Activated CD4-positive, alpha-beta T cell treated with anti-CD3 and anti-CD28 coated beads for 24 hours (primary cell): ENCODE measurements around the gene USP37.
"Not testable (repeated sequence)": the region's sequence is repeated elsewhere in the genome, so short reads cannot be mapped to it uniquely, and the experiment has no call there.

Experiments used
- DNase-seq, 2 donors: peaks; one replicate each; pipeline ENCODE4 v3.0.0-alpha.2; 2020; ENCODE audit warnings: low read depth in 2 of 2

The USP37 gene

GRCh38 chr2:218568190-218569037, at the start of gene USP37, which contains the start of gene CNOT9:
USP37 (minus strand) TSS chr2:218568351; CDS start chr2:218558653, 9,698 bp downstream.
CNOT9 (plus strand) TSS chr2:218568839; CDS start chr2:218568955, 116 bp downstream.
- peak; percentile 100 for DNase-seq

GRCh38 chr2:218615868-218616315, 47.7 kb upstream of the USP37 start:
- no peak for DNase-seq

GRCh38 chr2:218607436-218608115, 39.4 kb upstream of the USP37 start, which contains the start of gene PLCD4:
PLCD4 (plus strand) TSS chr2:218607899; CDS start chr2:218615740, 7,841 bp downstream.
- DNase-seq: no peak

GRCh38 chr2:218605432-218605831, 37.3 kb upstream of the USP37 start:
- DNase-seq: no peak

GRCh38 chr2:218585541-218585940, 17.4 kb upstream of the USP37 start:
- DNase-seq: no peak

GRCh38 chr2:218583983-218584850, 16.1 kb upstream of the USP37 start:
- DNase-seq: no peak

- no peak for DNase-seq
Measured at GRCh38 chr2:218582076-218582475, 13.9 kb upstream of the USP37 start.

- no peak for DNase-seq
Measured at GRCh38 chr2:218578272-218578877, 10.2 kb upstream of the USP37 start.

GRCh38 chr2:218577482-218578220, 9.5 kb upstream of the USP37 start:
- DNase-seq: no peak

- no peak for DNase-seq
Measured at GRCh38 chr2:218576854-218577253, 8.7 kb upstream of the USP37 start.

- DNase-seq: no peak
Measured at GRCh38 chr2:218570850-218571249, 2.7 kb upstream of the USP37 start.

- DNase-seq: no peak
Measured at GRCh38 chr2:218569661-218570500, 1.7 kb upstream of the USP37 start.

GRCh38 chr2:218569038-218569431, 884 bp upstream of the USP37 start:
- DNase-seq: peak; percentile 22 to 44

- DNase-seq: peak in 1 of 2 donors; percentile 54
Measured at GRCh38 chr2:218567797-218568189, 358 bp downstream of the USP37 start.

GRCh38 chr2:218566296-218566695, 1.9 kb downstream of the USP37 start:
- no peak for DNase-seq

- DNase-seq: no peak
Measured at GRCh38 chr2:218564056-218564455, 4.1 kb downstream of the USP37 start.

- no peak for DNase-seq
Measured at GRCh38 chr2:218558986-218559385, 9.2 kb downstream of the USP37 start.

GRCh38 chr2:218557941-218558340, 10.2 kb downstream of the USP37 start:
- DNase-seq: no peak

- DNase-seq: no peak
Measured at GRCh38 chr2:218555527-218555926, 12.6 kb downstream of the USP37 start.

GRCh38 chr2:218554225-218554624, 13.9 kb downstream of the USP37 start:
- DNase-seq: not testable (repeated sequence)
